Keratinocyte (primary cell): ENCODE results near the gene MAML1. TPM values are rescaled to one million over a fixed set of nuclear protein-coding genes. Genes with fewer than 3 reads are reported as not detected.

Experiments used
- DNase-seq: peaks from one replicate; pipeline ENCODE4 v3.0.0-alpha.2; 2011; ENCODE audit warnings: low read depth, missing footprints, low spot score
- FAIRE-seq: peaks from 2 replicates; lab custom pipeline; 2011; peaks lifted over from hg19 to GRCh38; lab: Jason Lieb, UNC
- H2AFZ ChIP-seq: 2 replicates; pipeline ENCODE4 v1.6.0; 2012; ENCODE audit warnings: low read length, control low read depth, inconsistent platforms; ENCODE audit not compliant: control insufficient read depth
- H3K27ac ChIP-seq: 2 replicates; pipeline ENCODE4 v1.5.1; 2011; ENCODE audit warnings: low read length; ENCODE audit not compliant: control insufficient read depth, insufficient read depth
- H3K27me3 ChIP-seq: 3 replicates; pipeline ENCODE4 v1.6.0; 2011; ENCODE audit warnings: low read length; ENCODE audit not compliant: control insufficient read depth, insufficient read depth; ENCODE audit errors: extremely low read depth
- H3K36me3 ChIP-seq, 2 experiments: 2 replicates in 1 of 2; 3 replicates in 1 of 2; pipeline ENCODE4 v1.5.1; 2011; ENCODE audit warnings: low read length in 2 of 2, mild to moderate bottlenecking in 1 of 2; ENCODE audit not compliant: control insufficient read depth in 2 of 2, insufficient read depth in 2 of 2; ENCODE audit errors: extremely low read depth in 1 of 2
- H3K4me1 ChIP-seq: 3 replicates; pipeline ENCODE4 v1.5.1; 2011; ENCODE audit warnings: low read length; ENCODE audit not compliant: control insufficient read depth, insufficient read depth; ENCODE audit errors: extremely low read depth
- H3K4me2 ChIP-seq: 3 replicates; pipeline ENCODE4 v1.6.0; 2011; ENCODE audit warnings: low read depth, low read length; ENCODE audit not compliant: control insufficient read depth, insufficient read depth; ENCODE audit errors: extremely low read depth
- H3K4me3 ChIP-seq, 3 experiments: fragments of 200-600 bp in 1 of 3; sonication (generic) in 1 of 3; 2 replicates in 2 of 3; 3 replicates in 1 of 3; pipeline ENCODE4 v1.5.1; 2011 to 2016; ENCODE audit warnings: low read length in 3 of 3, mild to moderate bottlenecking in 3 of 3, control low read depth in 2 of 3, inconsistent platforms in 1 of 3, low read depth in 1 of 3, mixed read lengths in 1 of 3, mixed run types in 1 of 3, moderate library complexity in 1 of 3; ENCODE audit not compliant: control insufficient read depth in 2 of 3, insufficient read depth in 2 of 3; ENCODE audit errors: extremely low read depth in 1 of 3
- H3K79me2 ChIP-seq: 2 replicates; pipeline ENCODE4 v1.6.0; 2012; ENCODE audit warnings: low read length; ENCODE audit not compliant: control insufficient read depth, insufficient read depth
- H3K9ac ChIP-seq: 3 replicates; pipeline ENCODE4 v1.6.0; 2011; ENCODE audit warnings: low read length; ENCODE audit not compliant: control insufficient read depth, insufficient read depth; ENCODE audit errors: extremely low read depth
- H3K9me1 ChIP-seq: 3 replicates; pipeline ENCODE4 v1.6.0; 2011; ENCODE audit warnings: low read length; ENCODE audit not compliant: control insufficient read depth, insufficient read depth; ENCODE audit errors: extremely low read depth
- H3K9me3 ChIP-seq: 2 replicates; pipeline ENCODE4 v1.5.1; 2012; ENCODE audit warnings: low read depth, low read length; ENCODE audit not compliant: control insufficient read depth
- H4K20me1 ChIP-seq: 3 replicates; pipeline ENCODE4 v1.6.0; 2011; ENCODE audit warnings: low read length; ENCODE audit not compliant: control insufficient read depth, insufficient read depth; ENCODE audit errors: extremely low read depth
- EZH2 ChIP-seq: IDR thresholded peaks from one replicate; pipeline ENCODE4 v1.6.1; 2012; ENCODE audit warnings: inconsistent platforms, mild to moderate bottlenecking, low read length, moderate library complexity
- dilution Hi-C: fragments of 300-500 bp; cut with MboI; formaldehyde crosslinking; loops from one replicate; pipeline ENCODE4 v1.7.0; 2020; ENCODE audit warnings: low sequenced_read_pairs; ENCODE audit not compliant: extremely low pct_ligation_motif_present
- polyA plus RNA-seq, 5 experiments: library from polyadenylated mRNA; depleted of rRNA in 3 of 5; stranded (reverse) in 3 of 5; stranded (forward) in 1 of 5; unstranded in 1 of 5; fragments of >200 nt; gene quantifications; 1 replicate in 1 of 5; 2 replicates in 3 of 5; 3 replicates in 1 of 5; pipeline versions ENCODE4 v1.2.1 to v1.2.3, GENCODE V29; 2011 to 2012; ENCODE audit warnings: missing spikeins in 2 of 5, low read depth in 1 of 5, low replicate concordance in 1 of 5
- TF ChIP-seq, protein P1 (sequence below), 3 experiments: IDR thresholded peaks in 1 of 3; conservative IDR thresholded peaks in 1 of 3; optimal IDR thresholded peaks in 1 of 3; 2 replicates in 2 of 3; 3 replicates in 1 of 3; pipeline versions ENCODE3 to v1.5.1; 2011; ENCODE audit warnings: low read length in 3 of 3, mild to moderate bottlenecking in 3 of 3, moderate library complexity in 2 of 3, control low read depth in 1 of 3, inconsistent platforms in 1 of 3; ENCODE audit not compliant: insufficient read depth in 2 of 3; ENCODE audit errors: extremely low read depth in 1 of 3

The MAML1 gene
- polyA plus RNA-seq, 1 donor (not counting 4 experiments of a cell fraction or from before 2014, with no cell fraction given), result 4.9 TPM

- Histone ChIP-seq H3K9me1 (no peaks in the 10 kb centered on the region), H2AFZ (no peak overlapping the region), H3K36me3 (peaks cover 29 to 45% of the 10 kb centered on the region in 2 experiments), H3K27ac (no peak overlapping the region), H4K20me1 (peaks cover 2% of the 10 kb centered on the region), H3K27me3 (no peaks in the 10 kb centered on the region), H3K9ac (no peak overlapping the region), H3K79me2 (no peaks in the 10 kb centered on the region), H3K9me3 (no peaks in the 10 kb centered on the region), H3K4me3 (no peak overlapping the region), H3K4me1 (no peaks in the 10 kb centered on the region), H3K4me2 (no peak overlapping the region)
- dilution Hi-C loops, result no loop called here
- FAIRE-seq (no peak), DNase-seq (no peak)
- TF ChIP-seq EZH2, result no peak
- TF ChIP-seq, protein P1, sequence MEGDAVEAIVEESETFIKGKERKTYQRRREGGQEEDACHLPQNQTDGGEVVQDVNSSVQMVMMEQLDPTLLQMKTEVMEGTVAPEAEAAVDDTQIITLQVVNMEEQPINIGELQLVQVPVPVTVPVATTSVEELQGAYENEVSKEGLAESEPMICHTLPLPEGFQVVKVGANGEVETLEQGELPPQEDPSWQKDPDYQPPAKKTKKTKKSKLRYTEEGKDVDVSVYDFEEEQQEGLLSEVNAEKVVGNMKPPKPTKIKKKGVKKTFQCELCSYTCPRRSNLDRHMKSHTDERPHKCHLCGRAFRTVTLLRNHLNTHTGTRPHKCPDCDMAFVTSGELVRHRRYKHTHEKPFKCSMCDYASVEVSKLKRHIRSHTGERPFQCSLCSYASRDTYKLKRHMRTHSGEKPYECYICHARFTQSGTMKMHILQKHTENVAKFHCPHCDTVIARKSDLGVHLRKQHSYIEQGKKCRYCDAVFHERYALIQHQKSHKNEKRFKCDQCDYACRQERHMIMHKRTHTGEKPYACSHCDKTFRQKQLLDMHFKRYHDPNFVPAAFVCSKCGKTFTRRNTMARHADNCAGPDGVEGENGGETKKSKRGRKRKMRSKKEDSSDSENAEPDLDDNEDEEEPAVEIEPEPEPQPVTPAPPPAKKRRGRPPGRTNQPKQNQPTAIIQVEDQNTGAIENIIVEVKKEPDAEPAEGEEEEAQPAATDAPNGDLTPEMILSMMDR (optimal IDR thresholded peaks at IDR 0.05 in 1 of 3, IDR thresholded peaks at IDR 0.05 in 1 of 3, conservative IDR thresholded peaks at IDR 0.05 in 1 of 3; ENCODE audit: extremely low read depth in 1 of 3, insufficient read depth in 2 of 3, low read length in 3 of 3), result no peak
Measured at GRCh38 chr5:179772351-179772750, 39.7 kb downstream of the MAML1 start.

GRCh38 chr5:179773686-179774040, 41.0 kb downstream of the MAML1 start:
- Histone ChIP-seq H3K79me2 (no peaks in the 10 kb centered on the region), H3K4me3 (no peak overlapping the region), H3K27me3 (no peaks in the 10 kb centered on the region), H3K4me2 (no peak overlapping the region), H4K20me1 (peaks cover 2% of the 10 kb centered on the region), H3K36me3 (peaks cover 29 to 44% of the 10 kb centered on the region in 2 experiments), H3K9me3 (no peaks in the 10 kb centered on the region), H2AFZ (no peak overlapping the region), H3K9me1 (no peaks in the 10 kb centered on the region), H3K9ac (no peak overlapping the region), H3K27ac (no peak overlapping the region), H3K4me1 (no peaks in the 10 kb centered on the region)
- FAIRE-seq (no peak), DNase-seq (no peak)
- dilution Hi-C loops, result no loop called here
- TF ChIP-seq EZH2, result no peak
- TF ChIP-seq, protein P1 (optimal IDR thresholded peaks at IDR 0.05 in 1 of 3, IDR thresholded peaks at IDR 0.05 in 1 of 3, conservative IDR thresholded peaks at IDR 0.05 in 1 of 3; ENCODE audit: extremely low read depth in 1 of 3, insufficient read depth in 2 of 3, low read length in 3 of 3), result no peak
